Erythroblast (primary cell): ENCODE results near the gene MEGF8.

Experiments used
- GATA1 ChIP-seq: IDR thresholded peaks from 2 replicates; pipeline ENCODE4 v1.6.1; 2011; ENCODE audit warnings: low read depth, mild to moderate bottlenecking, control low read depth, low read length, moderate library complexity
- POLR2A ChIP-seq: IDR thresholded peaks from 2 replicates; pipeline ENCODE4 v1.6.1; 2011; ENCODE audit warnings: mild to moderate bottlenecking, low read length

DNA sequence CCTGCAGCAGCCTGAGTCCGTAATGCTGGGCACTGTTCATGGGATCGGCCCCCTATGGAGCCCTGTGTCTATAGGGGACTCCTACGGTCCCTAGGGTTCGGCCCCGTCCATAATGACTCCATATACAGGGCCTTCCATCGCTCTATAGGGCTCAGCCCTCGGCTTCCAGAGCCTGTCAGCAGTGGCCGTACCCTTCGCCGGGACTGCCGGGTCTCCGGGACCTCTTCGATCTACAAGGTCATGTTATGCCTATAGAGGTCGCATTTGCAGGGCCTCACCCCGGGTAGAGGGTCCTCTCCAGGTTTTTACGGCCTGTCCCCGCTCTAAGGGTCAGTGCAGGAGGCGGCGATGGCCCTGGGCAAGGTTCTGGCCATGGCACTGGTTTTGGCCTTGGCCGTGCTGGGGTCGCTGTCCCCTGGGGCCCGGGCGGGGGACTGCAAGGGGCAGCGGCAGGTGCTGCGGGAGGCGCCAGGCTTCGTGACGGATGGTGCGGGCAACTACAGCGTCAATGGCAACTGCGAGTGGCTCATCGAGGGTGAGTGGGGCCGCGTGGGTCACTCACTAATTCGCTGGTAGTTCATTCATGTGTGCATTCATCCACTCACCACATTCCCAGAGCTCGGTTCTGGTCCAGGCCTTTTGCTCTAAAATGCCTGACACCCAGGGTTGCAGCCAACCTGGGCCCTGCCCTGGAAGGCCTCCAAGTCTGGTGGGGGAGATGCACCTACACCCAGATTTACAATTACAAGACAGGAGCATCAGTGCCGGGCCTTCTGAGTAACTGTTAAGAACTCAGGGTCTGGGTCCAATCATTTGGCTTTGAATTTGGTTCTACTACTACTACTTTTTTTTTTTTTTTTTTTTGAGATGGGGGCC is 699 bp downstream of the MEGF8 start:
- TF ChIP-seq POLR2A (no peak), GATA1 (no peak)
